Measurements from ENCODE around the gene CHRM5.

GRCh38 chr15:34006381-34006780 lies 38.1 kb downstream of the CHRM5 start:
- TF ChIP-seq ETS1 (conservative IDR thresholded peaks at IDR 0.05; ENCODE audit: control insufficient read depth, low read depth, low read length) (no peak), ZNF592 (IDR thresholded peaks at IDR 0.05) (no peak)

Measured in K562 (cell line).